Stimulated activated CD8-positive, alpha-beta memory T cell treated with anti-CD3 and anti-CD28 coated beads, Interleukin-4, amount 100 ng/mL, for 4 hours (primary cell): ENCODE data around the gene ARHGAP31.
"Not testable (repeated sequence)": the region's sequence is repeated elsewhere in the genome, so short reads cannot be mapped to it uniquely, and the experiment has no call there.

ENCODE experiments used
- DNase-seq, 2 donors: peaks; one replicate each; pipeline ENCODE4 v3.0.0-alpha.2; 2020; ENCODE audit warnings: low read depth in 2 of 2, low spot score in 1 of 2

ARHGAP31 gene, protein sequence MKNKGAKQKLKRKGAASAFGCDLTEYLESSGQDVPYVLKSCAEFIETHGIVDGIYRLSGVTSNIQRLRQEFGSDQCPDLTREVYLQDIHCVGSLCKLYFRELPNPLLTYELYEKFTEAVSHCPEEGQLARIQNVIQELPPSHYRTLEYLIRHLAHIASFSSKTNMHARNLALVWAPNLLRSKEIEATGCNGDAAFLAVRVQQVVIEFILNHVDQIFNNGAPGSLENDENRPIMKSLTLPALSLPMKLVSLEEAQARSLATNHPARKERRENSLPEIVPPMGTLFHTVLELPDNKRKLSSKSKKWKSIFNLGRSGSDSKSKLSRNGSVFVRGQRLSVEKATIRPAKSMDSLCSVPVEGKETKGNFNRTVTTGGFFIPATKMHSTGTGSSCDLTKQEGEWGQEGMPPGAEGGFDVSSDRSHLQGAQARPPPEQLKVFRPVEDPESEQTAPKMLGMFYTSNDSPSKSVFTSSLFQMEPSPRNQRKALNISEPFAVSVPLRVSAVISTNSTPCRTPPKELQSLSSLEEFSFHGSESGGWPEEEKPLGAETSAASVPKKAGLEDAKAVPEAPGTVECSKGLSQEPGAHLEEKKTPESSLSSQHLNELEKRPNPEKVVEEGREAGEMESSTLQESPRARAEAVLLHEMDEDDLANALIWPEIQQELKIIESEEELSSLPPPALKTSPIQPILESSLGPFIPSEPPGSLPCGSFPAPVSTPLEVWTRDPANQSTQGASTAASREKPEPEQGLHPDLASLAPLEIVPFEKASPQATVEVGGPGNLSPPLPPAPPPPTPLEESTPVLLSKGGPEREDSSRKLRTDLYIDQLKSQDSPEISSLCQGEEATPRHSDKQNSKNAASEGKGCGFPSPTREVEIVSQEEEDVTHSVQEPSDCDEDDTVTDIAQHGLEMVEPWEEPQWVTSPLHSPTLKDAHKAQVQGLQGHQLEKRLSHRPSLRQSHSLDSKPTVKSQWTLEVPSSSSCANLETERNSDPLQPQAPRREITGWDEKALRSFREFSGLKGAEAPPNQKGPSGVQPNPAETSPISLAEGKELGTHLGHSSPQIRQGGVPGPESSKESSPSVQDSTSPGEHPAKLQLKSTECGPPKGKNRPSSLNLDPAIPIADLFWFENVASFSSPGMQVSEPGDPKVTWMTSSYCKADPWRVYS (N-terminal part only)

DNA sequence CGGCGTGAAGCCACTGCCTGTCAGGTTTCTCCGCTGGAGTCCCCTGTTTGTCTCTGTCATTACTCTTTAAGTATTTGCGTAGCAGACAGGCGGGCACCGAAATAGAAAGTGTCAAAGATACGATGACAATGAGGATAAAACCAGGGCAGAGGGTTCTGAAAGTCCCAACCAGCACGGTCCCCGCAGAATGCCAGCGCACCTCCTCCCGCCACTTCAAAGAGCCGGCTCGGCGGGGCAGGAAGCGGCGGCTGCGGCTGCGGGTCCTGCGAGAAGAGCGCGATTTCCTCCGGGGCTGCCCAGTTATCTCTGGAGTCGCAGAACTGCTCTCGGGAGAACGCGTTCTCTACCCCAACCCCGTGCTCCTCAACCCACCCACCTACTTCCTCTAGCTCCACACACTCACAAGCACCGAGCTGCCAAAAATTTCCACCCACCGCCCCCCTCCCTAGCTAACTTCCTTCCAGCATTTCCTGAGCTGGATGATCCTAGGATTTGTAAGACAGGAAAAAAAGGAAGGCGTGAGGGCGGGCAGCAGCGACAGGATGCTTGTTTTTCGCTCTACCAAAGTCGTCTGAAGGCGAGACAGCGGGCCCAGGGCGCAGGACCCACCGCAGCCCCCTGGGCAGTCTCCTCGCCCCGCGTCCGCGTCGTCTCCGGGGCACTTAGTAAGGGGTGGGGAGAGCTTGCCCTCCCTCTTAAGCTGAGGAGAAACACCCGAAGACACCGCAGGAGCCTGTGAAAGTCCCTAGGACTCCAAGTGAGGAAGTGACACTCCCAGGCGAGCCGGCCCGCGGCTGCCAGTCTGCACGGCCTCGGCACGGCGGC lies at the start of gene ARHGAP31:
Gene ARHGAP31 (plus strand): TSS at position 513 of the 825 bp plus-strand sequence. CDS start 522 bp downstream, outside the sequence.
- peak; percentile 56 to 81 for DNase-seq

DNA sequence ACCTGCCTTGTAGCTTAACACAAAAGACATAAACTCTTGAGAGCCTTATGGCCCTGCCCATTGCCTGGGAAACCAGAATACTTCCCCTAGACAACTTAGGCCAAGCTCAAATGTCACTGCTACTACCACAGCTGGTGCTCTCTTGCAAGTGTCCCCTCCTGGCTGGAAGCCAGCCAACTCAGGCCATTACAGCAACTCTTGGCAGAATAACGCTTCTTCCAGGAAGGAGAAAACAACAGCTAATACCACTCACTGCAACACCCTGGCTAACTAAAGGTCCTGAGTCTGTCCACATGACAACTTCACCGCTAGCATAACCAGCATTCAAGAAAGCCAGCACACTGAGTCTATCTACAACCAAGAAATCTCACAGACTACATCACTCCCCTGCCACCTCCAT lies 48.4 kb upstream of the ARHGAP31 start:
- DNase-seq = no peak

DNA sequence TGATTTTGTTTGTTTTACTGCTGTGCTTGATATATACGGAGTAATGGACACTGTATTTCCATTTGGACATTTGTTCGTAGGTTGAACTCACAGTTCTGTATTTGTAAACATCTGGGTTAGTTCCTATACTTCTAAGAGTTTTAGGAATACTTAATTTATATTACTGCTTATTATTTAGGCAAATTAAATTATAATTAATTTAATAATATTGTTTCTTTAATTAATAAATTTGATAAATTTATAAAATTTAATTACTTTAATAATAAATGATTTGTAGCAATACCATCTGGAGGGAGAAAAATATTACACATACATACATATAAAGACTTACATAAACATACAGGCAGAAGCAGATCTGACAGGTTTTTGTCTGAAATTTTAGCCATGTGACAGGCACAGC lies 39.0 kb upstream of the ARHGAP31 start:
- no peak for DNase-seq

DNA sequence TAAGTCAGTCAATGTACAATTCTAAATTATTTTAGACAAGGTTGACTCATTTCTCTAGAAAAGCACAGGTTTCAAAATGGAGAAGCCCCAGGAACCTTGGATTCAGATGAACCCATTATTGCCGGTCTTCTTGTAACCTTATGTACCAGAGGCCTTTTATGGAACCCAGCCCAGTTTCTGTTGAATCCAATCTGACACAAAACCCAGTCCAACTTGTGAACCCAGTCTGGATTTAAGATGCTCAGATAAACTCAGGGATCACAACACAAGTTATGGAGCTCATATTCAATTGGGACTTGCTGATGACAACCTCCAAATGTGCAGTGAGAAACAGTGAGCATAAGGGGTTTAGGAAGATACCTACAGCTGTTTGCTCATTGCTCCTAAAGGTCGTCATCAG lies 37.1 kb upstream of the ARHGAP31 start:
- DNase-seq = no peak

DNA sequence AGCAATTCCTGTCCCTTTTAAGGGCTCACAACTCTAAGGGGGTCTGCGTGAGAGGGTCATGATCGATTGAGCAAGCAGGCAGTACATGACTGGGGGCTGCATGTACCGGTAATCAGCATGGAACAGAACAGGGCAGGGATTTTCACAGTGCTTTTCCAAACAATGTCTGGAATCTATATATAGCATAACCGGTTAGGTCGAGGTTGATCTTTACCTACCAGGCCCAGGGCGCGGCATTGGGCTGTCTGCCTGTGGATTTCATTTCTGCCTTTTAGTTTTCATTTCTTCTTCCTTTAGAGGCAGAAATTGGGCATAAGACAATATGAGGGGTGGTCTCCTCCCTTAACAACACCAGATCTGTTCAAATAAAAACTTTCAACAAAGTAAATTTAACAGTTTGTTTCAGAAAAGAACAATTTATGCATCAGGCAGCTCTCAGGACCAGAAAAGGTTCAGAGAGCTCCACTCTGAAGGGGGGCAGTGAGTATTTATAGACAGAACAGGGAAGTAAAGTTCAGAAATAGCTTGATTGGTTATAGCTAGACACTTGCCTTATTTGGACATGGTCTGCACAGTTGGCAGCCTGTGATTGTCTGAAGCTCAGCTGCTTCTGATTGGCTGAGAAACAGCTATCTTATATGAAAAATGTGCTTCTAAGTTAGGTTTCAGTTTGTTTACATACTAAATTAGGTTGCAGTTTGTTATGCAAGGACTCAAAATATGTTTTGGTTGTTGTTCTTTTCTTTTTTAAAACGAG lies 36.4 kb upstream of the ARHGAP31 start:
- DNase-seq = no peak

DNA sequence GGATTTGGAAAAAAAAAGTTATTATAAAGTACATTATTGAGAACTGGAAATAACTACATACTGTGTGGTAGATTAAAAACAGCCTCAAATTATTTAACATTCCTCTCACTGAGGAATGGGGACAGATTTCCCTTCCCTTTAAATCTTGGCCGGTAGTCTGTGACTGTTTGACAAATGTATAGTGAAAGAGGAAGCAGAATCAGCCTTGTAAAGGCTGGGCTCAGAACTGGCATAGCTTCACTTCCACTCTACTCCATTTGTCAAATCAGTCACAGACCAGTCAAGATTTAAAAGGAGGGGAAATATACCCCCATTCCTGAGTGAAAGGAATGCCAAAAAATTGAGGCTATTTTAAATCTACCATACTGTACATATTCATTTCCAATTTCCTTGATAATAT lies 35.3 kb upstream of the ARHGAP31 start:
- DNase-seq = no peak

DNA sequence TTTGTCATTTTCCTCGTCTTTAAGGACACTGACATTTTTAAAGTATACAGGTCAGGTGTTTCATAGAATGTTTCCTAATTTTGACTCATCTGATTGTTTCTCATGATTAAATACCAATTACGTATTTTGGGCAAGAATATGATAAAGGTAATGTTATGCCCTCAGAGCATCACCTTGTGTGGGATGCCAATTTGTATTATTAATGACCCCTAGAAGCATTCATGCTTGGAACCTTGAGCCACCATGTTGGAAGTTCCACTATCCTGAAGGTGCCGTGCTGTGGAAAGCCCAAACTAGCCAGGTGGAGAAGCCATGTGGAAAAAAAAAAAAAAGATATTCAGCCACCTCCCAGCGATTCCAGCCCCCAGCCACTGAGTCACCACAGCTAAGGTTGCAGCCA lies 34.4 kb upstream of the ARHGAP31 start:
- no peak for DNase-seq

DNA sequence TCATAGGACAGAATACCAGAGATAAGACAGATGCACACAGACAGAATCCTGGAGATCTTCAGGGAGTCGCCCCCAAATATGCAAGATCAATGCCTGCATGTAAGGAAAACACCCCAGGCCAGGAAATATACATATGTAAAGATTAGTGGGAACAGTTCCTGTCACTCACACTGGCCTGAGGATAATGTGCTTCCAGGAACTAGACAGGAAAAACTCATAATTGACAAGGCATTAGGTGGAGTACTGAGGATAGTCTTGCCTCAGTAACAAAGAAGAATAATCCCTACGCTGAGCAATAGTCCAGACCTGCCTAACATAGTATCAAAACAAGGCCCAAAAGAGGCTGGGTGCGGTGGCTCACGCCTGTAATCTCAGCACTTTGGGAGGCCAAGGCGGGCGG lies 33.1 kb upstream of the ARHGAP31 start:
- DNase-seq = no peak

DNA sequence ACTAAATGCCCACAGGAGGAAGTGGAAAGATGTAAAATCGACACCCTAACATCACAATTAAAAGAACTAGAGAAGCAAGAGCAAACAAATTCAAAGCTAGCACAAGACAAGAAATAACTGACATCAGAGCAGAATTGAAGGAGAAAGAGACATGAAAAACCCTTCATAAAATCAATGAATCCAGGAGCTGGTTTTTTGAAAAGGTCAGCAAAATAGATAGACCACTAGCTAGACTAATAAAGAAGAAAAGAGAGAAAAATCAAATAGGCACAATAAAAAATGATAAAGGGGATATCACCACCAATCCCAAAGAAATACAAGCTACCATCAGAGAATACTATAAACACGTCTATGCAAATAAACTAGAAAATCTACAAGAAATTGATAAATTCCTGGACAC lies 24.0 kb upstream of the ARHGAP31 start:
- DNase-seq = not testable (repeated sequence)

DNA sequence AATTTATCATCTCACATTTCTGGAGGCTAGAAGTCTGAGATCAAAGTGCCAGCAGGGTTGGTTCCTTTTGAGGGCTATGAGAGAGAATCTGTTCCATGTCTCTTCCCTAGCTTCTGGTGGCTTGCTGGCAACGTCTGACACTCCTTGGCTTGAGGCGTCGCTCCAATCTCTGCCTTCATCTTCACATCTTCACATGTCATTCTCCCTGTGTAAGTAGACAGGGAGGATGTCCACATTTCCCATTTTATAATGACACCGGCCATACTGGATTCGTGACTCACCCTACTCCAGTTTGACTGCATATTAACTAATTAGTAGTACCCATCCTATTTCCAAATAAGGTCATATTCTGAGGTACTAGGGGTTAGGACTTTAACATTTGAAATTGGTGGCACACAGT lies 17.5 kb upstream of the ARHGAP31 start:
- no peak for DNase-seq

DNA sequence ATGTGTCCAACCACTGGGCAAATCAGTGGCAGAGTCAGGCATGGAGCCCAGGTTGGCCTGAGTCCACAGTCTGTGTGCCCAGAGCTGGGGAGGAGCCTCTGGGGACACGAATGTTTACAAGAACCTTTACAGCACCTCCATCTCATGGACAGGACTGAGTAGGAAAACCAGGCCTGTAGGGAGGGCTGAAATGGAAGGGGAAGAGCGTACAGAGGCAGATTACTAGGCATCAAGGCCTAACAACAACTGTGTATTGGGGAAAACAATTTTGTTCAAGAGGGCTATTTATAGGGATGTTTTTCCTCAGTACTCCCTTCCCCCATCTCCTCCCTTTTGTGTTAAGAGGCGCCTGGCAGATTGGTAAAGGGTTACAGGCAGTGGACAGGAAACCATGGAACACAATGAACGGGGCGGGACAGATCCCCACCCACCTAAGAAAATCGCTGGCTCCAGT lies 15.1 kb upstream of the ARHGAP31 start:
- no peak for DNase-seq

DNA sequence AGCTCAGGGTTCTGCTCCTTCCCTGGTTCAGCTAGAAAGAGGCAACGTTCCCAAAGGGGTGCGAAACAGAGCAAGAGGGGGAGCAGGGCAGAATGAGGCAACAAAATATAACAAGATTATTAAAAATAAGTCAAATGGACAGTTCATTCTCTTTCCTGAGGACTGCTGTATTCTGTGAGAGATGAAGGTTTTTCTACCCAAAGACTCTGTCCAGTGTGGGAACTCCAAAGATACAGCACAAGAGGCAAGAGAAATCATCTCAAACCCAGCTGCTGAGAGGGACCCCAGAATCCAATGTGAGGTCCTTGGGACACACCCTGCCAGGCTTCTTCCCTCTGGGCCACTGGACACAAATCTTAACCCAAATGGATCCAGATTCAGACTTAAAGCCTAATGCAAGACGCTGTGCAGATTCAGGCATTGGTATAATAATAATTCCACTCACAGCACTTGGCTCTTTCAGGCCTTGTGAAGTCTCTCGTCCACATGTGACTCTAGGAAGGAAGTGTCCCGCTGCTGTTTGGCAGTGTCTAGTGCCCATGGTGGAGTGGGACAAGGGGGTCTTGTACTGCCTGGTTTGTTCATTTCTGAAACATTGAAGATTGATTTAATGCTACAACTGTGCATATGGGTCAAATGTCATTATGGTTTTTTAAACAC lies 14.5 kb upstream of the ARHGAP31 start:
- DNase-seq = no peak

DNA sequence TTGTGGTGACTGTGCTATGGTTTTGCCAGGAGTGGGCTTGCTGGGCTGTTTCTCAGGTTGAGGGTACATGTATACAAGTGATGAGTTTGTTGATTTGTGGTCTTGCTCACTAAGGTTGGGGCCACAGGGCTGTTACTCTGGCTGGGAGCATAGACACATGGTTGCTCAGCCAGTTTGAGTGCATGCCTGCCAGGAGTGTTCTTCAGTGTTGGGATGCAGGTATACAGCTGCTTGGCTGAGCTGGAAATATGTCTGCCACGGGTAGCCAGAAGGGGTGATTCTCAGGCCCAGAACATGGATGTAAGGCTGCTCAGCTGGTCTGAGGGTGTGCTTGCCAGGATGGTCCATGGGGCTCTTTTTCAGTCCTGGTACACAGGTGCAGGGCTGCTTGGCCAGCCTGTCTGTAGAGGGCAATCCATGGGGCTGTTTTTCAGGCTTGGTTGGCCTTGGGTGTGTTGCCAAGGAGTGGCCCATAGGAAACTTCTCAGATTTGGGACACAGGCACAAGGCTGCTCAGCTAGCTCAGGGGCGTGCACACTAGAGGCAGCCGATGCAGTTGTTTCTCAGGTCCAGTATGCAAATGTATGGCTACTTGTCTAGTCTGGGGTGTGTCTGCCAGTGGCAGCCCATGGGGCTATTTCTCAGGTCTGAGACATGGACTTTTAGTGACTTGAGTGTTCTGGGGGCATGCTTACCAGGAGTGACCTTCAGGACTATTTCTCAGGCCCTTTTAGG lies 5.3 kb upstream of the ARHGAP31 start:
- no peak for DNase-seq

DNA sequence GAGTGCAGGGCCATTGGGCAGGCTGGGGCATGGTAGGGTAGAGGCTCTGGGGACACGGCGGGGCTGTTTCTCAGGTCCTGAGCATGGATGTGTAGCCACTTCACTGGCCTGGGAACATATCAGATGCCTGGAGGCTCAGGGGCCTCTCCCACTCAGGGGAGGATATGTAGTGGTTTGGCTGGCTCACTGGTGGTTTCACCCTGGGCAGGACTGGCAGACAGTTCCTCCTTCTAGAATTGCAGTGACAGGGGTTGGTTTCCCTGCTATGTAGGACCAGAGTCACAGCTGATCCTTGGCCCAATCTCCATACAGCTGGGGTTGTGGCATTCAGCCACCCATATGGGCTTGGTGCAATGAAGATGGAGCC lies 4.8 kb upstream of the ARHGAP31 start:
- no peak for DNase-seq

DNA sequence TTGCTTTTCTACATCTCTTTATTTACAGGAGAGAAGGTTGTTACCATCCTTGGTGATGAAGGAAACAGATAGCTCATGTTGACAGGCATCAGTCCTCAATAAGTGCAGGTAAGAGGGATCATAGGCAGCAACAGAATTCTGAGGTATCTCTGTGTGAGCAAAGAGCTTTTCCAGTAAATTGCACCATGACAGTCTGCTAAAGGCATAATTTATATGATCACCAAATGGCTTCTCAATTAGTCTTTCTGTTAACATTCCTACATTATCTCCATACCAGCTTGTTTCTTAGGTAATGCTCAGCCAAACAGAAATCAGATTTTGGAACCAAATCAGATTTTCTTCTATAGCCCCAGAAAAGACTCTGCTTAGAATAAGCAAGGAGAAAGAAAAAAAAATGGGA lies 3.6 kb upstream of the ARHGAP31 start:
- no peak for DNase-seq

DNA sequence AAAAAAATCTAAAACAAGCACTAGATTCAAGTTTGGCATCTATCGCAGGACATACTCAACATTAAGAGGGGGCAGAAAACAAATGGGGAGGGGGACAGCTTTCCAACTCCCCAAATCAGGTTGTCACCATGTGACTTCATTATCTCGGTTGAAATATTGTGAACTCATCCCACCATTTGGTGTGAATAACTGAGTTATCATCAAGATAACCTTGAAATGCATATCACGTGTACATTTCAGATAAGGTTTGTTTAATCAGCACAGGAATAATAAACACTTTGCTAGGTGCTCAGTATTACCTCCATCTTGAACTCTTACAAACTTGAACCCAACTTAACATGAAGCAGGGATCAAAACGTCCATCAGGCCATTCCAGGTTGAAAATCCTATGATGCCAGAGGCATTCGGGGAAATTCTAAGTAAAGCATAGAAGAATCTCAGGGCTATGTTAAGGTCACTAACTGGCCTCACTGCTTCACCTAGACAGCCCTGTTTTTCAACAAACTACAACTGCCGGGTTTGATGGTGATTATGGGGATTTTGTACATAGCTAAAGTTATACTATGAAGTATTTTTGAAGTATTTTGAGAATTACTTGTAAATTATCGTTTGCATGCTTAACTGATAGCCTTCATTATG lies 3.0 kb upstream of the ARHGAP31 start:
- DNase-seq = no peak

DNA sequence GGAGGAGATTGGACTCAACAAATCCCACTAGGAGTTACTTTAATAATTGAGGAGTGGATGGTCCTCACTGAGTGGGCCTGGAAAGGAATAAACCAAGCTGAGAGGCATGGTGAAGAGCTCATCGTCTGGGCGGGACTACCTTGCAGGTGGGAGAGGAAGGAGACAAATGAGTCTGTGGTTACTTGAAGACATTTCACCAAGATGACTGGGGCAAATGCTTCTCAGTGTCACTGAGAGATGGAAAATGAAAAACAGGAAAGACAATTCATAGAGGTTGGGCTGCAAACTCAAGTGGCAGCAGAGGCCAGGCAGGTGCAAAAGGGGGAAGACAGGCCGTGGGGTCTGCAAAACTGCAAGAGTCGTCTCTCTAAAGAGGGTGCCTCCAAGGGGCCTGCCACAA lies 1.5 kb upstream of the ARHGAP31 start:
- no peak for DNase-seq

DNA sequence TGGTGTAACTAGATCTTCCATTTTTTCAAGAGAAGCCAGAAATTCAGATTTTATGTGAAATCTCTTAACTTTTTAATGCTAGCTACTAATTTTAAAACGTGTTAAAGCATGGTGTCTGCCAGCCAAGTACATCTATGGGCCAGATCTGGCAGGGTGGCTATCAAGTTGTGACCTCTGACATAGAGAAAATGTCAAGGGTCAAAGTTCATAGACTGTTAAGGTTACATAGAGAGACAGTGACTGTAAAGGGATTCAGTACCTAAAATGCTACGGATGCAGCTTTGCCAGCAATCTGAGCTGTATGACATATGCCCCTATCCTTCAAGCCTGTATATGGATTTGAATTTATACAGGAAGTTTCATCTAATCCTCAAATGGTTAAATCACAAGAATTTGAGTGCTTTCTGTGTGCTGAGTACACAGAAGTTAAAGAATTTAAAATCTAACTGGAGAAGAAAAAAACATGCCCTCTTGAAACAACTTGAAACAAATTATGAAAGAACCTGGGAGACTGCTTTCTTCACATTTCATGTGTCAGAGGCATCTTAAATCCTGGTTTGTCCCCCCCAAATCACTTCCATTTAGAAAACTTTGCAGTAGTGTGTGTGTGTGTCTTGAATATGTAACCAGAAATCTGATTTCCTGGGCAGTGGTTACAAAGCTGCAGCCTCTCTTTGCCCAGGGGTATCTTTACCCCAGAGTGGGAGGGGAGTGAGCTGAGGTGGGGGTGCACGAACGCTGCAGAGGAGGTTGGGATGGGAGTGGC lies 895 bp upstream of the ARHGAP31 start:
- no peak for DNase-seq
